Amniotic stem cell (primary cell): ENCODE data around the gene TRMT10A.
"Not testable (repeated sequence)": the region's sequence is repeated elsewhere in the genome, so short reads cannot be mapped to it uniquely, and the experiment has no call there.

ENCODE experiments used
- DNase-seq: peaks from one replicate; lab custom pipeline; 2025; lab: John Stamatoyannopoulos, UW

Gene TRMT10A

DNA sequence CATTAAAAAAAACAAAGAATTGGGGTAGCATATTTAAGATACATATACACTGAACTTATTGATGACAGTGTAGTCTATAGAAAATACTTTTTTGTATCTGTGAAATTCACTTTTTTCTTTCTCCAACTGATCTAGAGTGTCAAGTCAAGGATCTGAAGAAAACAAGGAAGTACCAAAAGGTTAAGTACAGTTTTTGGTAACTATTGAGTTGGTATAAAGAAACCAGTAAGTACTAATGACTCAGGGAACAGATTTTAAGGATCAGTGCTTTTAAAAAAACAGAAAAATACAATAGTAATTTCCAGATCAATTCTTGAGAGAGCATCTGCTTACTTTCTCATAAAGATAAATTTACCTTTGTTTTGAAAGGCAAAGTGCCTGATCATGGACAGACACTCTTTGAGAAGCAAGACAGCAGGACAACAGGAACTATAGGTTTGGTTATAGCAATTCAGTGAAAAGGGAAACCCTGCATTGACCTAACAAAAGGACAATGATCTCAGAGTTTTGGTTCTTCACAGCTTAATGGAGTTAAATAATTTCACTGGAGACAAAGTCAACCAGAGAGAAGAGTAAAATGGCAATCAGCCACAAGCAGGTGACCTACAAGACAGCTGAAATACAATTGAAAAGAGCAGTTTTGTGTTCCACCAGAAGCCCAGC is 23.4 kb downstream of the TRMT10A start:
- no peak for DNase-seq

DNA sequence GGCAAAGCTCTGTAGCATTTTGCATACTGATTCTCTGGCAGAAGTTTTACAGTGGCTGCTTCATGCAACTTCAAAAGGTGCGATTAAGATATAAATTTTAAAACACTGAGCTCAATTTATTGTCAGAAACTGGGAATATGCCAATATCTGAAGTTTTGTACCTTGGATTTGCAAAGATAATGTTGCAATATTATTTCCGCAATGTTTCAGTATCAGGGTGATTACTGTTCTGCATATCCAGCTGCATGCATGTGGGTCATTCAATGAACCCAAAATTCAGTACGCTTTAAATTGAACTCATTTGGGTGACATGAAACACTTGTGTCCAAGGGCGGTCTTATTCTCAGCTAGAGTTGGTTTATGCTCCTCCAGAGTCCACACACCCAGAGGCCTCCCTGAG is 26.2 kb downstream of the TRMT10A start:
- no peak for DNase-seq

DNA sequence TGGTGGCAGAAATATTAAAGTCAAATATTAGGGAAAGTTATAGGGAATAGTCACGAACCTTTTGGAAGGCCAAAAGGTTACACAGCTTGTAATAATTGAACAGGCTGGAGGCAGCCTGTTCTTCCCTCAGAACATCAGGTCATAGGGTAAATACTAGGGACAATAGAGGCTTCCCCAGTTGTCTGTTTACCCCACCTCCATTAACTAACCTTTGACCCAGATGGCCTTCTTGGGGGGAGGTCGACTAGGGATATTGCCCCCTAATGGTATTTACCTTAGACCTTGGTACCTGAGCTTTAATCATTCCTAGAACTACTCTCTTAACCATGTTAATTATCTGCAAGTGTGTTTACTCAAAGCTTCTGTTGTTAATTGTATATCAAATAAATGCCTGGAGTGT is 27.0 kb downstream of the TRMT10A start:
- no peak for DNase-seq

DNA sequence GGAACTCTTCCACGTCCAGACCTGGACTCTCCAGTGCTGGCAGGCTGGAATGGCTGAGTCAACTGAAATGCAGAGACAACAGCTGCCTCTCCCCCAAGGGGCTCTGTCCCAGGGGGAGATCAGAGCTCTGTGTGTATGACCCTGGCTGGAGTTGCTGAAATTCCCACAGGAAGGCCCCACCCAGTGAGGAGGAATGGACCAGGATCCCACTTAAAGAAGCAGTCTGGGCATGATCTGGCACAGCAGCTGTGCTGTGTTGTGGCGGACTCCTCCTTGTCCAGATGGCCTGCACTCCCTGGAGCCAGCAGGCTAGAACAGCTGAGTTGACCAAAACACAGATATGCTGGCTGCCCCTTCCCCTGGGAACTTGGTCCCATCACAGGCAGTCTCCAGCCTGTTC is 27.6 kb downstream of the TRMT10A start:
- DNase-seq: no peak

DNA sequence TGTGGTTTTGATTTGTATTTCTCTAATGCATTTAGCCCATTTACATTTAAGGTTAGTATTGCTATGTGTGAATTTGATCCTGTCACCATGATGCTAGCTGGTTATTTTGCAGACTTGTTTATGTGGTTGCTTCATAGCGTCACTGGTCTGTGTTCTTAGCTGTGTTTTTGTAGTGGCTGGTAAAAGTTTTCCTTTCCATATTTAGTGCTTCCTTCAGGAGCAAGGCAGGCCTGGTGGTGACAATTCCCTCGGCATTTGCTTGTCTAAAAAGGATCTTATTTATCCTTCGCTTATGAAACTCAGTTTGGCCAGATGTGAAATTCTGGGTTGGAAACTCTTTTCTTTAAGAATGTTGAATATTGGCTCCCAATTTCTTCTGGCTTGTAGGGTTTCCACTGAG is 29.1 kb downstream of the TRMT10A start:
- not testable (repeated sequence) for DNase-seq

DNA sequence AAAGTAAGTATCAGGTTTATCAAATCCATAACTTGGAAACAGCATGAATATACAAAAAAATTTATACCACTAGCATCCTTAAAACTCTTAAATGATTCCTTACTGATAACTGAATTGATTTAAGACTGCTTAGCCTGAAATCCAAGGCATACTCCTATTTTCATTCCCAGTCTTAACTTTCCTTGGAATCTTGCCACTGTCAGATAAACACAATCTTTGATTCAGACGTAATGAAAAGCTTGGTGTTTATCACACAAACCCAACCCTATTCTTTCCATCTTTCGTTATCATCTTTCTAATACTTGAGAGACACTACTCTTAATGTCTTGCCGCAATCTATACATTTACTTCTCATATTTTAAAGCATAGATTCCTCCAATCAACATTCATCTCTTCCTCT is 33.9 kb downstream of the TRMT10A start:
- DNase-seq: no peak

DNA sequence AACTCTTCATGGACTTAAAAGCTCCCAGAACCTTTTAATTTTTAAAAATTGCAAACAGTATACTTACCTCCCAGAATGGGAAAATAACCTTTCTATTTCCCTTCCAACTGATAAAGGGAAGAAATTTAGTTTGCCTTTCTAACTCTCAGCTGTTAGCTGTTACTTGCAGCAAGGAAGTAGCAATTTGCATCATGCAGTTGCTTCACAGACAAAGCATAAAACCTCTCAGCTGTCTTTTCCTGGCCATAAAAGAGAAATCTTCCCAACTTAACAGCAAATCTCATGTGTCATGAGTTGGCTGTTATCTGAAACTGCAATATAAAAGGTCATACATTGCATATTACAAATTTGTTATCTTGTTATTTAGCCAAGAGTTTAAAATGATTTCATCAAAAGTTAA is 34.6 kb downstream of the TRMT10A start:
- no peak for DNase-seq

DNA sequence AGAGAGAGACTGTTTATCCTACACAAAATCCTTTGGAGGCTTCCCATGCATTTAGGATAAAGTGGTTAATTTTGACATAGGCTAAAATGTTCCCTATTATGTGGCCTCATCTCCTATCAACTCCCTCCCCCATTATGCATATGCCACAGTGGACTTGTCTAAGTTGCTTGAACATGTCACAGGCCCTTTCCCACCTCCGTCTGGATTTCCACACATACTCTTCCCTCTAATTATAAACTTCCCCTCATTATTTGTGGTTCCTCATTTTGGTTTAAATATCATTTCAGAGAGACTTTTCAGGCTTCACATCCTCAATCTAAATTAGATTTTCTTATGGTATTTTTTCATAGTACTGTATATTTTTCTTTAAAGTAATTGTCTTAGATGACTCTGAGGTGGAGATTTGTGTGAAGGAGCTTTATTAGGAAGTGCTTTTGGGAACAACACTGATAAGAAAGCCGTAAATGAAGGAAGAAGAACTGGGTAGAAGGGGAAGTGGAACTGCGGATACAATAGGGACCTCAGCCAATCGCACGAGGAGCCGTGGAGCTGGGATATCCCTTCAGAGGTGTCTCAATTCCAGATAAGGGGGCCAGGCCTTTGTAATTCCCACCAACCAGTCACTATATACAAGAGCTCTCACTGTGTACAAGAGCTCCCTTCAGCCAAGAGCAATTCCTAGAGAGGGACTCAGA is 45.1 kb downstream of the TRMT10A start:
- no peak for DNase-seq

DNA sequence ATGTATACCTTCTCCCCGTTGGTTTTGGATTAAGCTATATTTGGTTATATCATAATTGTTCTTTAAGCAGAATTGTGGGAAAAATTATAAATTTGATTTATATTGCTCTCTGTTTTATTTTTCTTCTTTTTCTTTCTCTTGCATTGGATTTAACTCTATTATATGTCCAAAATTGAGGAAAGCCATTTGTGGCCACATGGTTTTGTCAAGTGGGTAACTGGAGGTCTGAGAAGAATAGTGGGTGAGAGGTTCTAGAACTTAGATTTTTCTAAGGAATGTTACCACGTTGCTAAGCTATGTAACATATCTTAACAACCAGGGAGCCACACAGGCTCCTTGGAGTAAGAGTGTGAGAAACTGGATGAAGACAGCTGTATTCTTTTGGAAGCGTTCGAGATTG is 53.1 kb downstream of the TRMT10A start, which contains the start of gene C4orf17:
Gene C4orf17, plus strand, starts transcription at position 301 of the 400 bp plus-strand sequence. CDS start 2,061 bp downstream, outside the sequence.
- DNase-seq: no peak

DNA sequence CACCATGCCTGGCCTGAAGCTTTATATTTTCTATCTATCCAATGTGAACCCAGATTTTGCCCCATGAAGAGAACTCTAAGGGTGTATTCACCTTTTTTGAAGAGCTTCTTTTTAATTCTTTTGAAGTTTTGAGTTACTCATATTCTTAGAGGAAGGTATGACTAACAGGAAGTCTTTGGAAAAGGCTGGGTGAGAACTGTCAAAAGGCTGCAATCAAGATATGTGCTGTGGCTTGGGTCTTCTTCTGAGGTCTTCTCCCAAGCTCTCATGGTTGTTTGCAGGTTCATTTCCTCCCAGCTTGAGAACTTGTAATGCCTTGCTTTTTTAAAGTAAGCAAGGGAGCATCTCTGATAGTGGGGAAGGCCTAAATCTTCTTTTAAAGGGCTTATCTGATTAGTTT is 56.1 kb downstream of the TRMT10A start:
- DNase-seq: no peak

DNA sequence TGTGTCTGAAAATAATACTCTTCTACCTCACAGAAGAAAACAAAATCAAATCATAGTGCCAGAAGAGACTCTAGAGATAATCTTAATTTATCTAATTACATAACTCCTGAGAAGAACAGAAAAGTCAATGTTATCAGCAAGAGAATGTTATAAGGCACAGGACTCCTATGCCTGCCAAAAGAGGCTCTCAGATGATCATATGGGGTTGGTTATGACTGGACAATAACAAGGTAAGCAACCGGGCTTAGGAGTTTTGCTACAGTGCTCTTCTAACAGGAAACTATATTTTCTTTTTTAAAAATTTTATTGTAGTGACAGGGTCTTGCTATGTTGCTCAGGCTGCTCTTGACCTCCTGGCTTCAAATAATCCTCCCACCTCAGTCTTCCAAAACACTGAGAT is 56.5 kb downstream of the TRMT10A start:
- no peak for DNase-seq

DNA sequence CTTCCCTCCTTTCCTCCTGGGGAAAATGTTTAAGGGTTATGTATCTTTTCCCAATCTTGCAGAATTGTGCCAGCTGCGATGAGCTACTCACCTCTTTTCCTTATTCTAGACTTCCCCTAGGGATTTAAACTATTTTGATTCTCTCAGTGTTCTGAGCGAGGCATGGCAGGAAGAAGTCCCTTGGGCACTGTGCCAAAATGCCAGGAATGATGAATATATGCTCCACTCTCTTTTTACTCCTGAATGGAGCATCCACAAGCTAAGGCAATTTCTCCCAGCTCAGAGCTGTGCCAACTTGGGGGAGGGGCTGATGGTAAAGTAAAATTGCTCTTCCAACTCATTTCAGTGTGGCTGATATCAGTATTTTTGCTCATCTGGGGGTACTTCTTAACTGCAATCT is 57.1 kb downstream of the TRMT10A start:
- DNase-seq: no peak

DNA sequence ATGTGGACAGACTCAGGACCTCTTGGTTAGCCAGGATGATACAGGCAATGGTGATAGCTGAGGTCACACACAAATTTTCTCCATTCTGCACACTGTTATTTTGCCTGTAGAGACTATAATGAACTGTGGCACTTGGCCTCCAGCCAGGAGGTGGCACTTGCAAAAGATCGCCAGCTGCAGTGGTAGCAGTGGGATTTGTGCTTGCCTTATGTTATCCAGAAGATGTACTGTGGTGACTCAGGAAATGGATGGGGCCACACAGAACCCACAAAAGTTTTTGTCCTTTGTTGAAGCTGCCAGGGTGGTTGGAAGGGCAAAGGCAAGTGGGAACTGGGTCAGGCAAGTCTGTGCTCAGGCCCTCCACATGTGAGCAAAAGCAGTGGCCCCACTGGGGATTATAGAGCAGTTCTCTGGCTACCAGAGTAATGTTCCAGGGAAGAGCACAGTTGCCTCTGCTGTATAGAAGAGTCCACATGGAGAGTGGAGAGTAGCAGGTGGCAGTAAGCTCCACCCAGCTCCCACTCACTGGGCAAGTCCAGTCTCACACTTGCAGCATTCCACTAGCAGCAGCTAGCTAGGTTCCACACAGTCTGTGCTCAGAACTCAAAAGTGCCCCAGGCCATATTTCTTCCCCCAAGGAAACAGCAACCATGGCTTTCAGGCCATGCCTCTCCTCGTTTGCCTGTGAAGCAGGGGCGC is 58.9 kb downstream of the TRMT10A start:
- DNase-seq: no peak
